ENCODE data around the gene S100A3. TPM values are rescaled to one million over a fixed set of nuclear protein-coding genes. Genes with fewer than 3 reads are reported as not detected.
A peak's percentile ranks its signal among the peaks of the same experiment; 100 is the strongest.
"Not testable (repeated sequence)": the region's sequence is repeated elsewhere in the genome, so short reads cannot be mapped to it uniquely, and the experiment has no call there.

Gene S100A3, protein sequence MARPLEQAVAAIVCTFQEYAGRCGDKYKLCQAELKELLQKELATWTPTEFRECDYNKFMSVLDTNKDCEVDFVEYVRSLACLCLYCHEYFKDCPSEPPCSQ
- polyA plus RNA-seq (ENCODE audit: insufficient read length in 4 of 4): under 1 TPM; 0.18 to 0.39 (median 0.22) TPM

DNA sequence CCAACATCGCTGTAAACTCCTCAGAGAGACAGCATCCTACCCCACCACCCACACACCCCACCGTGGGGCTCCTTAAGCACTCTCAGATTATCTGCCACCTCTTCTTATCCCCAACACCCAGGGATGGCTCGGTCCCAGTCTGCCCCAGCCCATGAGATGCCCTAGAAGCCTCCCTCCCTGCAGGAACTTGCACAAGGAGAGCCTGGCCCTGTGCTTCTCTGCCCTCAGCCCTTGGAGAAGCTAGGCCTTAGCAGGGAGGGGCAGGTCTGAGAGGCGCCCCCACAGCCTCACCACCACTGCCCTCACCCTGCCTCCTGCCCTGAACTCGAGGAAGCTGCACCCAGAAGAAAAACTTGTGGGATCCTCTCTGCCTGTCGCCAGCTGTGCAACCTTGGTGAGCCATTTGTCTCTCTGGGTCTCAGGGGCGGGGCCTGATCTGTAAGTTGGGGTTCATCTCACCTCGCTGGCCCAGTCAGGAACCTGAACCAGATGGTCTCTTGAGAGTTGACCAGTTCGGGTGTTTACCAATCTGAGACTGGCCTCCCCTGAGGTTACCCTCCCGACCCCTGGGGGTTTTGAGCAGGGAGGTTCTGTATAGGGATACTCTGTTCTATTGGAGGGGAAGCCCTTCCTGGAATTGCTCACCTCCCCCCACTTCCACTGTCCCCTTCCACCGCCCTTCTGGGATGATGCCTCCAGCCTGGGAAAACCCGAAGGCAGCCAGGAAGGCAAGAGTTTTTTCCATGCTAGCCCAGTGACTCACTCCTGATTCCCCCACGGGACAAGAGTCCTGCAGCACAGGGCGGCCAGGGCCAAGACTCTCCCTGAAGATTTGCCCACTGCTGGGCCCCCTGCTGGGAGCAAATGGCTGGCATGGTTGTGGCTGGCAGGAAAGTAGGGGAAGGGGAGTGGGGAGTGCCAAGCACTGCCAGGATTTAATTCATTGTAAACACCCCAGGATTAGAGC, at the start of gene S100A3:
TSS of gene S100A3 (minus strand) at position 537 of the 967 bp plus-strand sequence. CDS start 773 bp downstream, outside the sequence.
- DNase-seq (ENCODE audit: low read depth in 4 of 4, low spot score in 3 of 4): no peak

DNA sequence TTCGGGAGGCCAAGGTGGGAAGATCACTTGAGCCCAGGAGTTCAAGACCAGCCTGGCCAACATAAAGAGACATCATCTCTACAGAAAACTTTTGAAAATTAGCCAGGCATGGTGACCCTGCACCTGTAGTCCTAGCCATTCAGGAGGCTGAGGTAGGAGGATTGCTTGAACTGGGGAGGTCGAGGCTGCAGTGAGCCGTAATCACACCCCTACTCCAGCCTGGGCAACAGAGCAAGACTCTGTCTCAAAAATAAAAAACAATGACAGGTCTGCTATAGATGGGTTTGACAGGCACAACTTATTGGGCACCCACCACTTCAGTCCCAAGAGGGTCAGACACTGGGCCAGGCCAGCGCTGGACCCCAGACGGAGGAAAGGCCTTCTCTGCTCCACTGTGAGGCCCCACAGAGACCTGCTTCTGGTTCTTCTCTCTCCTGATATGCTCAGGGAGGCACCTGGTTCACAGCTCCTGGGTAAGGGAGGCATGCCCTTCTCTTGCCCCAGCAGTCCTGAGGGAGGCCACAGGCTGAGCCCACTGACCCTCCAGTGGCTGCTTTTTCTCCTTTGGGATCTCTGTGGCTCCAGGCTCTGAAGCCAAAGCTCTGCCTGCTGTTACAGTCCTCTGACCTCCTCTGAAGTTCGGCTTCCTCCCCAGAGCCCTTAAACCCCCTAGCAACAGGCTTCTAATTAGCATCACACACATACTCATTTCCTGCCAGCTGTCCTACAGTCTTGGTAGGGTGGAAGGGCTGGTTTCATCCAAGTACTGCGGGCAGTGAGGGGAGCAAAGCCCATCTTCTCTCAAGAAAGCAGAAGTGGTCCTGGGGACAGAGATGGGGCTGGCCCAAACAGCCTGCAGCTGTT, 49.5 kb upstream of the S100A3 start:
- no peak for DNase-seq (ENCODE audit: low read depth in 4 of 4, low spot score in 3 of 4)

DNA sequence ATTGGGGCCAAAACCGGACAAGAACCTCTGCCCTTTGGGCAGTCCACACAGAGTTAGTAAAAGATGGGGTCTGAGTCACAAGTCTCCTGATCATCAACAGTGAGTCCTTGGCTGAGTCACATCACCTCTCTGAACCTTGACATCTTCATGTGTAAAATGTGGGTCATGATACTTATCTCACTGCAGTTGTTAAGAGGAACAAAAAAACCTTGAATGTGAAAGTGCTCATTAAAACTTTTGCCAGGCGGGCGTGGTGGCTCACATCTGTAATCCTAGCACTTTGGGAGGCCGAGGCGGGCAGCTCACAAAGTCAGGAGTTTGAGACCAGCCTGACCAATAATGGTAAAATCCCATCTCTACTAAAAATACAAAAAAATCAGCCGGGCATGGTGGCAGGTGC, 48.1 kb upstream of the S100A3 start:
- no peak for DNase-seq (ENCODE audit: low read depth in 4 of 4, low spot score in 3 of 4)

DNA sequence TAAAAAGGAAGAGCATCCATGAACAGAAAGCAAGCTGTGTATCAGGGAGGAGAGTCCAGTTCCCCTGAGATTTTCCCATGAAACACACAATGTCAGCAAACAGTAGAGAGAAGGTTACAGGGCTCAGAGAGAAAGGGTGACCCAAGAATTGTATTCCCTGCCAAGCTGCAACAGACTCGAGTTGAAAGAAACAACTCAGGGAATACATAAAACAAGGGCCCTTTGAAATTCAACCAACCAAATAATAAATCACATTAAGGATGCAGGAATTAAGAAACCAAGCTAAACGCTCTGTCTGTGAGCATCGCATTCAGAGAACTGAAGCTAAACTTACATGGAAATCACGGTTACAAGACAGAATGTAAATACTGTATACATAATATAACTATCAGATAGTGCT, 43.7 kb upstream of the S100A3 start:
- DNase-seq (ENCODE audit: low read depth in 4 of 4, low spot score in 3 of 4): no peak

DNA sequence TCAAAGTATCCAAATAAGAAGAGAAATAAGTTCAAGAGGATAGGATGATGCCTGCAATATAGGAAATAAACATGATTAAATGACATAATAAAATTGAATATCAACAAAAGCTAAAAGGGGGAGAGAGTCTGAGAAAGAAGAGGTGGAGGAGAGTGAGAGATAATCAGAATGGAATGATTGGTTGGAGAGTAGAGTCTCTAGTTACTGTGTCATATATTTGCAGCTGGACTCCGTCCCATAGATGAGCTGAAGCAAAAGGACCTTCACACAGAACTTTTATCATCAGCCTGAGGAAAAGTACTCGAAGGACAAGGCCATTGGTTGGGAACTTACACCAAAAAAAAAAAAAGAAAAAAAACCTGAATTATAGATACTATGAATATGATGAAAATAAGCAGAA, 39.4 kb upstream of the S100A3 start:
- no peak for DNase-seq (ENCODE audit: low read depth in 4 of 4, low spot score in 3 of 4)

DNA sequence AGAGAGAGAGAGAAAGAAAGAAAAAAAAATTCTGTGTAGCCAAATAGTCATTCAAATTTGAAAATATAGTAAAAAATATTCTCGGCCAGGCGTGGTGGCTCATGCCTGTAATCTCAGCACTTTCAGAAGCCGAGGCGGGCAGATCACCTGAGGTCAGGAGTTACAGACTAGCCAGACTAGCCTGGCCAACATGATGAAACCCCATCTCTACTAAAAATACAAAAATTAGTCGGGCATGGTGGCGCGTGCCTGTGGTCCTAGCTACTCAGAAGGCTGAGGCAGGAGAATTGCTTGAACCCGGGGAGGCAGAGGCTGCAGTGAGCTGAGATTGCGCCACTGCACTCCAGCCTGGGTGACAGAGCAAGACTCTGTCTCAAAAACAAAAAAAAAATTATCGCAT, 39.0 kb upstream of the S100A3 start:
- not testable (repeated sequence) for DNase-seq (ENCODE audit: low read depth in 4 of 4, low spot score in 3 of 4)

DNA sequence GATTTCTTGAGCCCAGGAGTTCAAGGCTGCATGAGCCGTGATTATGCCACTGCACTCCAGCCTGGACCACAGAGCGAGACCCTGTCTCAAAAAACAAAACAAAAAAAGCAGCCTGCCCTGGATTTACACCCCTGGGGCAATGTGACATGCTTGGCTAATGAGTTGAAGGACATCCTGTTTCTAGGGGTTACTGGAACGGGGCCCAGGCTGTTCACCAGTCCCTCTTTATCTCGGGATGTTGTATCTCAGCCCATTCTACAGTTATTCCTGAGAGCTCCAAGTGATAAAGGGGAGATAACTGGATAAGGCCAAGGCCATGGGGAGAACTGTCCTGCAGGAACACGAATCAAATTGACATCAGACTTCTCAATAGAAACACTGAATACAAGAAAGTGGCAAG, 38.3 kb upstream of the S100A3 start:
- no peak for DNase-seq (ENCODE audit: low read depth in 4 of 4, low spot score in 3 of 4)

DNA sequence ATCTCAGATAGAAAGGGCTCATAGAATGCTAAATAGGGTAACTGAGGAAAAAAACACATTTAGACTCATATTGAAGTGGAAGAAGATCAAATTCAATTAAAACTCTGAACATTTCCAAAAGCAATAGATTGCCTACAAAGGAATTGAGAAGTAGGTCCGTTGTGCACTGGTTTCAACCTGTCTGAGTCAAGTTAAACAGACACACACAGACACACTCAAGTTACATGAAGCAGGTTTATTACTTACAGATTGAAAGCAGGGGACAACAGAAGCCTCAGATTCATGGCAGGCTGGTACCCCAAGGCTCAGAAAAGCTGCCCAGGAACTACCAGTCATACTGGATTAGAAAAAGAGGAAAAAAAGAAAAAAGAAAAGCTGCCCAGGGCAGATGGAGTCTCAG, 37.3 kb upstream of the S100A3 start:
- DNase-seq (ENCODE audit: low read depth in 4 of 4, low spot score in 3 of 4): no peak

DNA sequence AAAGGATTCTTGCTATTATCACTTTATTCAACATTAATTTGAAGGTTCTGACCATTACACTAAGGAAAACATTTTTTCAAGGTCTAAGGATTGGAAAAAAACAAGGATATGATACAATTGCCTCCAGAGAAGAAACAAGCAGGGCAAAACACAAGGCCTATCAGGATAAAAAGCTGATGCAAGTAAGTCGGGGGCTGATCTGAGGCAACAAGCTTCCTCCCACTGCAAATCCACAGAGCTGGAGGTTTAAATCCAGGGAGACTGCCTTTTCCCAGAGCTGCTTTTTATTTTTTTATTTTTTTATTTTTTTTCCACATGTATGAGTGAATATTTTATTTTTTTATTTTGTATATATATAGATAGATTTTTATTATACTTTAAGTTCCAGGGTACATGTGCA, 35.9 kb upstream of the S100A3 start:
- no peak for DNase-seq (ENCODE audit: low read depth in 4 of 4, low spot score in 3 of 4)

DNA sequence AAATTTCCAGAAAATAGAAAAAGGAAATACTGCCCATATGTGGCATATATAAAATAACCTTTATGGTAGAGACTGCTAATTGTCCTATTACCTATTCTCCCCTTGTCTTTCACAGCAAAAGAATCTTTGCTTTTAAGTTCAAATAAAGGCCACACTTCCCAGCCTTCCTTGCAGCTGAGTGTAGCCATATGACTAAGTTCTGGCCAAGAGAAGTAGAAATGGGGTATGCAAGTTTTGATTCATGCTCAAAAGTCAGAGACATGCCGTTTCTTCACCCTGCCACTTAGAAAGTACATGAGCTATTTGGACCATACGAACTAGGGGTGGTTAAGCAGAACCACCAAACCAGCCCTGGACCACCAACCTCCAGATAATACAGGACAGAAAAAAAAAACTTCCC, 34.9 kb upstream of the S100A3 start:
- DNase-seq (ENCODE audit: low read depth in 4 of 4, low spot score in 3 of 4): no peak

DNA sequence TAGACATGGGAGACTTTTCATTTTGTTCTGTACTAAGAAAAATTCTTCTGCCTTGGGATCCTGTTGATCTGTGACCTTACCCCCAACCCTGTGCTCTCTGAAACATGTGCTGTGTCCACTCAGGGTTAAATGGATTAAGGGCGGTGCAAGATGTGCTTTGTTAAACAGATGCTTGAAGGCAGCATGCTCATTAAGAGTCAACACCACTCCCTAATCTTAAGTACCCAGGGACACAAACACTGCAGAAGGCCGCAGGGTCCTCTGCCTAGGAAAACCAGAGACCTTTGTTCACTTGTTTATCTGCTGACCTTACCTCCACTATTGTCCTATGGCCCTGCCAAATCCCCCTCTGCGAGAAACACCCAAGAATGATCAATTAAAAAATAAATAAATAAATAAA, 34.5 kb upstream of the S100A3 start:
- DNase-seq (ENCODE audit: low read depth in 4 of 4, low spot score in 3 of 4): not testable (repeated sequence)

DNA sequence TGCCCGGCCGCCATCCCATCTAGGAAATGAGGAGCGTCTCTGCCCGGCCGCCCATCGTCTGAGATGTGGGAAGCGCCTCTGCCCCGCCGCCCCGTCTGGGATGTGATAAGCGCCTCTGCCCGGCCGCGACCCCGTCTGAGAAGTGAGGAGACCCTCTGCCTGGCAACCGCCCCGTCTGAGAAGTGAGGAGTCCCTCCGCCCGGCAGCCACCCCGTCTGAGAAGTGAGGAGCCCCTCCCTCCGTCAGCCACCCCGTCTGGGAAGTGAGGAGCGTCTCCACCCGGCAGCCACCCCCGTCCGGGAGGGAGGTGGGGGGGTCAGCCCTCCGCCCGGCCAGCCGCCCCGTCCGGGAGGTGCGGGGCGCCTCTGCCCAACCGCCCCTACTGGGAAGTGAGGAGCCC, 33.8 kb upstream of the S100A3 start:
- not testable (repeated sequence) for DNase-seq (ENCODE audit: low read depth in 4 of 4, low spot score in 3 of 4)

DNA sequence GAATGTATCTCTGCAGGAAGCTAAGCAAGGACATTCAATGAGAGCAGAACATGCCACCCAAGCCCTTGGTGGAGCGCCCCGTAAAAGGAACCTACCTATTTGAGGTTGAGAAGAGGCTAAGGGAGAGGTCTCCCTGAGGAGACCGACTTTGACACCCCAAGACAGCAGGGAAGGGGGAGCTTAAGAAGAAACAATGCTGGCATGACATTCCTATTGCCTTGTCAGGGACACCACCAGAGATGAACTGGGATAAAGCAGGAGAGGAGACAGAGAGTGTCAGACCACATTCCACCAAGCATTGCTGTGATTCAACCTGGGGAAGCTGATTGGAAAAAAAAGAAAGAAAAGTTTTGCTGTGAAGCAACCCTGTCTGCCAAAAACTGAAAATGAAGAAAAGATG, 29.9 kb upstream of the S100A3 start:
- no peak for DNase-seq (ENCODE audit: low read depth in 4 of 4, low spot score in 3 of 4)

DNA sequence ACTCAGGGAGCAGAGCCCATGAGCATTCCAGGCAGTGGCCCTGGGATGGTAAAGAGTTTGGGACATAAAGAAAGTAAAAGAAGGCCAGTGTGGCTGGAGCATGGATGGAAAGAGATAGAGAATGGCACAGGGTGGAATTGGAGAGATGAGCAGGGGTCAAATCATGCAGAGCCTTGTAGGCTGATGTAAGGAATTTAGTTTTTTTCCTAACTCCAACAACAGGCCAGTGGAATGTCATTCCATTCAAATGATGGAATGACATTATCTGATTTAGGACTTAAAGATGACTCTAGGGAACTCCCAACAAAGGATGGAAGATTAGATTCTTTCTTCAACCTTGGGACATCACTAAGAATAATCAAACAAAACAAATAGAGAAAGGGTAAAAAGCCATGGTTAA, 29.4 kb upstream of the S100A3 start:
- no peak for DNase-seq (ENCODE audit: low read depth in 4 of 4, low spot score in 3 of 4)

DNA sequence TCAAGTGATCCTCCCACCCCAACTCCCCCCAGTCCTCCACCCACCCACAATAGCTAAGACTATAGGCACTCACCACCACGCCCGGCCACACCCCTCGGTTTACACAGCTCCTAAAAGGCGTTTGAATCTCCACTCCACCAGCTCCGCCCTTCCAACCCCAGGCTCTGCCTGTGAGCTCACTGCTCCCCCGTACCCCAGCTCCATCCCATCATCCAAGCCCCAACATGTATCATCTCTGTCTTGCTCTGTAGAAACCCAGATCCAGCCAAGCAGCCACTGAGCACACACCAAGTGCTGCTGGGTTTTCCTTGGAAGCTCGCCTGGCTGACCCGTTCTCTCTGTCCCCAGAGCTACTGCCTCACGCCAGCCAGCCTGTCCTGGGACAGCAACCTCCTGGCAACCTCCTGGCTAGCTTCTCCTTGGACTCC, 28.6 kb upstream of the S100A3 start:
- DNase-seq (ENCODE audit: low read depth in 4 of 4, low spot score in 3 of 4): no peak

DNA sequence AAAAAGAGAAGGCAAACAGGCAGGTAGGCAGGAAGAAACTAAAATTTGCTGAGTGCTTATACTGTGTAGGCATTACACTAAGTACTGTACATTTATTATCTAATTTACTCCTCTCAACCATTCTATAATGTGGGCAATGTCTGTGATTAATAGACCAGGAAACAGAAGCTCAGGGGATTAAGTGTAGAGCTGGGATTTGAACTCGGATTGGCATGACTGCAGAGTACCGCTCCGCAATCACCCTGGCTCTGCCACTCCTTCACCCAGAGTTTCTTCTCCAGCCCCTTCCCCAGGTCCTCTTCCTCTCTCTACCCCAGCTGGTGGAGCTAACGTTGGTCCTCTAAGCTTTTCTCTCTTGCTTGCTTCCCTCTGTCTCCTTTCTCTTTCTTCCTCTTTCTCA, 28.1 kb upstream of the S100A3 start:
- no peak for DNase-seq (ENCODE audit: low read depth in 4 of 4, low spot score in 3 of 4)

DNA sequence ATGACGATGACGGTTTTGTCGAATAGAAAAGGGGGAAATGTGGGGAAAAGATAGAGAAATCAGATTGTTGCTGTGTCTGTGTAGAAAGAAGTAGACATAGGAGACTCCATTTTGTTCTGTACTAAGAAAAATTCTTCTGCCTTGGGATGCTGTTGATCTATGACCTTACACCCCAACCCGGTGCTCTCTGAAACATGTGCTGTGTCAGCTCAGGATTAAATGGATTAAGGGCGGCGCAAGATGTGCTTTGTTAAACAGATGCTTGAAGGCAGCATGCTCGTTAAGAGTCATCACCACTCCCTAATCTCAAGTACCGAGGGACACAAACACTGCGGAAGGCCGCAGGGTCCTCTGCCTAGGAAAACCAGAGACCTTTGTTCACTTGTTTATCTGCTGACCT, 26.4 kb upstream of the S100A3 start:
- DNase-seq (ENCODE audit: low read depth in 4 of 4, low spot score in 3 of 4): not testable (repeated sequence)

DNA sequence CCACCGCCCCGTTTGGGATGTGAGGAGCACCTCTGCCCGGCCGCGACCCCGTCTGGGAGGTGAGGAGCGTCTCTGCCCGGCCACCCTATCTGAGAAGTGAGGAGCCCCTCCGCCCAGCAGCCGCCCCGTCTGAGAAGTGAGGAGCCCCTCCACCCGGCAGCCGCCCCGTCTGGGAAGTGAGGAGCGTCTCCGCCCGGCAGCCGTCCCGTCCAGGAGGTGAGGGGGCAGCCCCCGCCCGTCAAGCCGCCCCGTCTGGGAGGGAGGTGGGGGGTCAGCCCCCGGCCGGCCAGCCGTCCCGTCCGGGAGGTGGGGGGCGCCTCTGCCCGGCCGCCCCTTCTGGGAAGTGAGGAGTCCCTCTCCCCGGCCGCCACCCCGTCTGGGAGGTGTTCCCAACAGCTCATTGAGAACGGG, 26.0 kb upstream of the S100A3 start:
- DNase-seq (ENCODE audit: low read depth in 4 of 4, low spot score in 3 of 4): not testable (repeated sequence)

DNA sequence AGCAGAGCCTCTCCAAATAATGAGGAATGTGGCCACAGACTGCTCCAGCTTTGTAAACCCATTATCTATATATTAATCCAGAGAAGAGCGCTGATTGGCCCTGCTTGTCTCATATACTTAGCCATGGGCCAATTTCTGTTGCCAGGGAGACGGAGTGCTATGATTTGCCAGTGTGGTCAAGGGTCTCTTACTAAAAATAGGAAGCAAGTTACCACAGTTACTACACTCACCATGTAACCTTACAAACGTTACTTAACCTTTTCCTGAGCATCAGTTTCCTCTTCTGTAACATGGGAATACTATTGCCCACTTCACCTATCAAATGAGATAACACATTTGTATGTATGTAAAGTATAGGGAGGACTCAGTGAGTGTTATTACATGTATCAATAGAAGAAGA, 24.3 kb upstream of the S100A3 start:
- DNase-seq (ENCODE audit: low read depth in 4 of 4, low spot score in 3 of 4): no peak

DNA sequence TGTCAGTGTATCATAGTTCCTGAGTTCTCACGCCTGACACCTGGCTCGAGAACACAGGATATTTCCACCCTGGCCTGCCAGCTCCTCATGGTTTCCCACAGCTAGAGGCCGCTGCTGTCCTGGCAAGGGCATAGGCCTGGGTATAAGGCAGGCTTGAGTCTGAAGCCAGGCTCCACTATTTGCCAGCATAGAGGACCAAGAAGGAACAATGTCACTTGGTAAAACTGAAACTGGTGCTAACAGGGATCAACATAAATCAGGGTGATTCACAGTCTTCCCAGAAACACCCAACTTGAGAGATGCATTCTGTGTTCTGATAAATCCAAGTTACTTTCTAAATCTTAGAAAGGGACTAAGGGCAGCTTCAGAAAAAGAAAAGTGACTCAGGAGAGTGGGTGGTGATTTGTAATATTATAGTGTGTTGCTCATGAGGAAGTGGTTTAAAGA, 23.5 kb upstream of the S100A3 start:
- peak in 1 of 4 donors; percentile 45 for DNase-seq (ENCODE audit: low read depth in 4 of 4, low spot score in 3 of 4)

DNA sequence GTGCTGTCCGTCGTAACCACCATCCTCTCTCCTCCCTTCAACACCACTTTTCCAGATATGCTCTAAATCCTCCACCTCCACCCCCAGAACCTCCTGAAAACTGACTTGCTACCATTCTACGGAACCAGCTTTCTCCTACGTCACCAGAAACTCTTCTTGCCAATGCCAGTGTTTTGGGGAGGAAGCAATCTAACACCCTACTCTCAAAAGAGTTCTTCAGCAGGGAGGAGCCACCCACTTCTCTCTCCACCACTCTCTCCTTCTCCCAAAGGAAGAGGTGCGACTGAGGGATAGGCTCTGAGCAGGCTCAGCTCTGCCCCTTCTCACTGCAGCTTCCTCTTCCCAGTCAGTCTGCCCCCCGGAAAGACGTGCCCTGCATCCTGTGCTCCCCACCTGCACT, 22.6 kb upstream of the S100A3 start:
- DNase-seq (ENCODE audit: low read depth in 4 of 4, low spot score in 3 of 4): no peak

All from left renal pelvis (tissue), 4 donors.